HG02938 (cell line): ENCODE data around the gene DPPA3.
"Not testable (repeated sequence)": the region's sequence is repeated elsewhere in the genome, so short reads cannot be mapped to it uniquely, and the experiment has no call there.

ENCODE experiments used
- ATAC-seq: cut with Tn5 transposase; IDR thresholded peaks from one replicate; pipeline ENCODE4 v1.9.1; 2021; ENCODE audit warnings: mild to moderate bottlenecking, moderate library complexity; ENCODE audit not compliant: unreplicated experiment

Gene DPPA3

DNA sequence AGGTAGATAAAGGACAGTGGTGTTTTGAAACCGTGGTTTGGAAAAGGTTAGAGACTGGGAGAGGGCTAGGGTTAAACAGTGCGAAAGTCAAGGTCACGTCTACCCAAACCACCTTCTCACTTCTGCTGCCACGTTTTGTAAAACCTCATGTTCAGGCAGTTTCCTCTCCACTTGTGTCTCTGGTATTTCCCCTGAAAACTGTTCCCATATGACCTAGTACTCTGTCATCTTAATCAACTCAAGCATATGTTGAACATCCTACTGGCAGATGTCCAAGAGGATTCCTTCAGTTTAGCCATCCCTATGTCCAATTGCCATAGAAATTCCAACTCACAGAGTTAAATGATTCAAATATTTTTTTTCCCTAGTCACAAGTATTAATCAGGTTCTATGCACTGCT is 18.5 kb downstream of the DPPA3 start:
- ATAC-seq: no peak

DNA sequence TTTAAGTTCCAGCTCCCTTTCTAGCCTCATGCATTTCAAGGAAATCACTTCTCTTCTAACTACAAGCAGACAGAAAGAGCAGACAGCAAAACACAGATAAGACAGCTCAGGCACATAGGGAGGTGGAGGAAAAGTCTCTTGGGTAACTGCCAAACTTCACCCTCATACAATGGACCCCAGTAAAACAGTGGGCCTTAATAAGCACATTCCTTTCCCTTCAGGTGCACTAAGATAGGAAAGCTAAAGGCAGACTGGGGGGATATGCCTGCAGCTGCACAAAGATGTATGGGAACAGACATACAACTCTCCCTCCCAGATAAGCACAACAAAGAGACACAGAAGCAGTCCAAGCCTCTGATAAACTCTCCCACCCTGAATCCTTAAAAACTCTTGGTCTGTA is 19.8 kb downstream of the DPPA3 start:
- not testable (repeated sequence) for ATAC-seq

DNA sequence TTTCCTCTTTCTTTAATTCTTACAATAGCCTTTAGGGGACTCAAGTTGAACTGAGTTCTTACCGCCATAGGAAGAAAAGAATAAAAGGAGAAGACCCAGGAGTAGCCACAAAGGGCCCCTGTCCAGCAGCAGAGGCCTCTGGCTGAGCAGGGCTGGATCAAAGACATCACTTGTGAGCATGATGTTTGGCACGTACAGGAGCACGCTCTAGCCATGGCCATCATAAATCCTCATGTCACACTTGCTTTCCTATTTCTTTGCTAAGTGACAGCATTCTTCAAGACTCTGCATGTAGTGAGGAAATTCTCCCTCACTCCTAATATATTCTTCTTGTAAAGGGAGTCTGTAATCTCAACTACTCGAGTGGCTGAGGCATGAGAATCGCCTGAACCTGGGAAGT is 20.3 kb downstream of the DPPA3 start:
- ATAC-seq: no peak

DNA sequence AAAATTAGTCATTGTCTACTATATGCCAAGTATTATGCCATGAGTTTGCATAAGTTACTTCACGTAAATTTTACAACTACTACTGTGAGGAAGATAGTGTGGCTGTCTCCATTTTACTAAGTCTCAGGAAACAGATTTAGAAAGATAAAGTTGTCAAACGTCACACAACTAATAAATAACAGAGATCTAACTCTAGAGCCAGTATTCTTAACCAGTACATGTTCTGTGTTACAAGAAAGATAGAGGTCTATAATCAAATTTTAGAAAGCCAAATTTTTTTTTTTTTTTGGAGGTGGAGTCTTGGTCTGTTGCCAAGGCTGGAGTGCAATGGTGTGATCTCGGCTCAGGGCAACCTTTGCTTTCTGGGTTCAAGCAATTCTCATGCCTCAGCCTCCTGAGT is 21.8 kb downstream of the DPPA3 start:
- ATAC-seq: no peak

DNA sequence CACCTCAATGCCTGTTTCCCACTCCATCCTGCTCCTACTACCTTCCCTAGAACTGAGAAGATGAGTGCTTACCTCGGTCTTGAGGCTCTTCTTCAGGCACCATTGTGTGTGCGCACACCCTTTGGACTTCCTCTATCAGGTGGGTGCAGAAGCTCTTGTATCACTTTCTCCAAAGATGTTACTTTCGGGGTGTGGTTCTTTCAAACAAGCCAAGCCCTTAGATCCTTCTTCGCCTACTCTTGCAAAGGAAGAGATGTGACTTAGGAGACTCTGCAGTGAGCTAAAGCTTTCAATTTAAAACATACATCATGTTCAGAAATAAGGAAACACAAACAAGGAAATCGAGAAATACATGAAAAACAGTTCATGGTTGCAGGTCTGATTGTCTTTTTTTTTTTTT is 36.0 kb downstream of the DPPA3 start, which contains the start of gene CLEC4C:
CLEC4C (minus strand) TSS at position 130 of the 400 bp plus-strand sequence; CDS start at position 103, 27 bp downstream.
- ATAC-seq: no peak

DNA sequence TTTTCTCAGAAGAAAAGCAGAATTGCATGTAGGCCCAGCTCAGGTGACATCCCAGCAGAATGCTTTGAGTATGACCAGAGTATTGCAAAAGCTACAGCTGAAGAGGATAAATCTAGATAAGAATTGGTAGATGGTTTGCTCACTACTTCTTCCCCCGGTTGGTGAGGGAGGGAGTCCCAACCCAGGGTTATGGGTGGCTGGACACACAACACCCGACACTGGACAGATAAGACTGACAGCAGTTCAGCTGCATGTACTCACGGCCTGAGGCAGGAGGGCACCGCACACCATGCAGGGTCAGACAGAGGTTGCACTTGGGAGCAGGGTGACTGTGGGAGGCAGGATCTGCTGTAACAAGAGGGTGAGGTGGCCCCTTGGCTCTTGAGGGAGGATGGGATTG is 37.6 kb downstream of the DPPA3 start:
- ATAC-seq: no peak

DNA sequence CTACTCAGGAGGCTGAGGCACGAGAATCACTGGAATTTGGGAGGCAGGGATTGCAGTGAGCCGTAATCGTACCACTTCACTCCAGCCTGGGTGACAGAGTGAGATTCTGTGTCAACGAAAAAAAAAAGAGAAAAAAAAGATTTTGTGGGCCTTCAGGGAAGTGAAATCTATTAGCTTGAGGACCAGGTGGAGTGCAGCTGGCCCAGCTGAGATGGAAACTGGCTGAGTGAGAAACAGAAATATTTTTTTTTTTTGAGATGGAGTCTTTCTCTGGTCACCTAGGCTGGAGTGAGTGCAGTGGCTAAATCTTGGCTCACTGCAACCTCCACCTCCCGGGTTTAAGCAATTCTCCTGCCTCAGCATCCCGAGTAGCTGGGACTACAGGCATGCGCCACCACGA is 38.2 kb downstream of the DPPA3 start:
- no peak for ATAC-seq

DNA sequence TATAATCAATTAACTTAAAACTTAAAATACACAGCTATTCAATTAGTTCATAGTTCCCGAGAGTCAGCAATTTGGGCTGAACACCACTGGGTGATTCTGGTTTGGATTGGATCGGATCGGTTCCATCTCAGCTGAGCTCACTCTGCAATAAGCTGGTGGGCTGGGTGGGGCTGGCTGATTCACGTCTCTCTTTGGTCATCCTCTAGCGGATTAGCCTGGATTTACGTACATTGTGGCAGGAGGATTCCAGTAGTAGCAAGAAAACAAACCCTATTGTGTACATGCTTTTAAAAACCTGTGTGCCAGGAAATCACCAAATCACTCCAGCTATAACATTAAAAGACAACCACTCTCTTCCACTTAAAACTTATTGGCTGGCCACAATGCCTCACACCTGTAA is 39.1 kb downstream of the DPPA3 start:
- no peak for ATAC-seq

DNA sequence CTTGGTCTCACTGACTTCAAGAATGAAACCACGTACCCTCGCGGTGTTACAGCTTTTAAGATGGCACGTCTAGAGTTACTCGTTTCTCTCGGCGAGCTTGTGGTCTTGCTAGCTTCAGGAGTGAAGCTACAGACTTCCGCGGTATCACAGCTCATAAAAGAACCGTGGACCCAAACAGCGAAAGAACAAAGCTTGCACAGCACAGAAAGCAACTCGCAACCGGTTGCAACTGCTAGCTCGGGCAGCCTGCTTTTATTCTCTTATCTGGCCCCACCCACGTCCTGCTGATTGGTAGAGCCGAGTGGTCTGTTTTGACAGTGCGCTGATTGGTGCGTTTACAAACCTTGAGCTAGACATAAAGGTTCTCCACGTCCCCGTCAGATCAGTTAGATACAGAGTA is 40.2 kb downstream of the DPPA3 start:
- ATAC-seq: no peak

DNA sequence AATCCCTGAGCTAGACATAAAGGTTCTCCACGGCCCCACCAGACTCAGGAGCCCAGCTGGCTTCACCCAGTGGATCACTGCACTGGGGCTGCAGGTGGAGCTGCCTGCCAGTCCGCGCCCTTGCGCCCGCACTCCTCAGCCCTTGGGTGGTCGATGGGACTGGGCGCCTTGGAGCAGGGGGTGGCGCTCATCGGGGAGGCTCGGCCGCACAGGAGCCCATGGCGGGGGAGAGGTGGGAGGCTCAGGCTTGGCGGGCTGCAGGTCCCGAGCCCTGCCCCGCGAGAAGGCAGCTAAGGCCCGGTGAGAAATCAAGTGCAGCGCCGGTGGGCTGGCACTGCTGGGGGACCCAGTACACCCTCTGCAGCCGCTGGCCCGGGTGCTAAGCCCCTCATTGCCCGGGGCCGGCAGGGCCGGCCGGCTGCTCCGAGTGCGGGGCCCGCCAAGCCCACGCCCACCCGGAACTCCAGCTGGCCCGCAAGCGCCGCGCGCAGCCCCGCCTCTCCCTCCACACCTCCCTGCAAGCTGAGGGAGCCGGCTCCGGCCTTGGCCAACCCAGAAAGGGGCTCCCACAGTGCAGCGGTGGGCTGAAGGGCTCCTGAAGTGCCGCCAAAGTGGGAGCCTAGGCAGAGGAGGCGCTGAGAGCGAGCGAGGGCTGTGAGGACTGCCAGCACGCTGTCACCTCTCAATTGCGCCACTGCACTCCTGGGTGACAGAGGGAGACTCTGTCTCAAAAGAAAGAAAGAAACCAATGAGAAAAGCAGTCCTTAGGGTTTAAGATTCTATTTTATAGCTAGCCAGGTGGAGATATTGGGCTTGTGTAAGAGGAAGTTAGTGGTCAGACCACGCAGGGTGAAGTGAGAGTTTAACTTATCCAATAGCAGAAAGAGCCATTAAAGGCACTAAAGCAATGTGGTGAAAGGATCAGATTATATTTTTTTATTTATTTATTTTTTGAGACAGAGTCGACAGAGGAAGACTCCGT is 41.0 kb downstream of the DPPA3 start:
- ATAC-seq: not testable (repeated sequence)

DNA sequence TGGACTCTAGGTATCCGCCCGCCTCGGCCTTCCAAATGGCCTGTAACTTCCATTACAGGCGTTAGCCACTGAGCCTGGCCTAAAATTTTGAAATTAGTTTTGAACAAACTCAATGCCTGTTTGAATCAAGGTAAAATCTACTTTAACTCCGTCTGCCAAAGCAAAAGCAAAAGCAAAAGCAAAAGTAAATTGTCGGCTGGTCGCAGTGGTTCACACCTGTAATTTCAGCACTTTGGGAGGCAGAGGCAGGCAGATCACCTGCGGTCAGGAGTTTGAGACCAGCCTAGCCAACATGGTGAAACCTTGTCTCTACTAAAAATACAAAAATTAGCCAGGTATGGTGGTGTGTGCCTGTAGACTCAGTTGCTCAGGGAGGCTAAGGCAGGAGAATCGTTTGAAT is 44.4 kb downstream of the DPPA3 start:
- not testable (repeated sequence) for ATAC-seq

DNA sequence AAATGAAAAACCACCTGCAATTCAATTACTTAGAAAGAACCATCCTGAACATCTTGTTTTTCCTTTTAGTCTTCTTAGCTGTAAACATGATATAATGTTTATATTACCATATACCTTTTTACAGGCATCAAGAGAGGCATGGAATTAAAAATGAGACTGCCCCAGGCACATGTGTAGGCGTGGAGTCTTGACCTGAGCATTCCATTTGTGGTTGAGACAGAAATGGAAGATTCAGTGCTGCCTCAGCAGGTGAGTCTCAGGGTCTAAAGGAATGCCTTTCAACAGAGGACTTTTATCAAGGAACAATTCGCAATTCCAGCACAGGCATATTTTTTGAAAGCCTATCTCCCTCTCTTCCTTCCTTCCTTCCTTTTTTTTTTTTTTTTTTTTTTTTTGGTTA is 45.8 kb downstream of the DPPA3 start:
- ATAC-seq: no peak

DNA sequence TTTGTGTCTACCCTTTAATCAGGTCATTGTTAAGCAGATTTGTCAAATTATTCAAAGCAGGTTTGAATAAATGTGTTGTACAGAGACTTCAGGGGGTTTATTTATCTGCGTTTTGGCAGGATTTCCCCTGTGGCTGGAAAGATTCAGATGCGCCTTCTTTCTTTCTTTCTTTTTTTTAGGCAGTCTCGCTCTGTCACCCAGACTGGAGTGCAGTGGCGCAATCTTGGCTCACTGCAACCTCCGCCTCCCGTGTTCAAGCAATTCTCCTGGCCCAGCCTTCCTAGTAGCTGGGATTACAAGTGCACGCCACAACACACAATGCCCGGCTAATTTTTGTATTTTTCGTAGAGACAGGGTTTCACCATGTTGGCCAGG is 47.5 kb downstream of the DPPA3 start:
- no peak for ATAC-seq
